Astrocyte (in vitro differentiated cells and primary cell): ENCODE measurements around the gene RSKR. TPM values are rescaled to one million over a fixed set of nuclear protein-coding genes. Genes with fewer than 3 reads are reported as not detected.
"Not testable (repeated sequence)": the region's sequence is repeated elsewhere in the genome, so short reads cannot be mapped to it uniquely, and the experiment has no call there.

Experiments
- DNase-seq: peaks from one replicate; pipeline ENCODE4 v3.0.0-alpha.2; 2010; ENCODE audit warnings: low read depth
- FAIRE-seq: peaks from 2 replicates; lab custom pipeline; 2011; peaks lifted over from hg19 to GRCh38; lab: Jason Lieb, UNC
- H2AFZ ChIP-seq: 2 replicates; pipeline ENCODE4 v1.6.0; 2012; ENCODE audit warnings: low read depth, low read length, inconsistent platforms
- H3K27ac ChIP-seq: 2 replicates; pipeline ENCODE4 v1.5.1; 2011; ENCODE audit warnings: low read depth, low read length, inconsistent platforms
- H3K27me3 ChIP-seq: 2 replicates; pipeline ENCODE4 v1.6.0; 2011; ENCODE audit warnings: low read length, inconsistent platforms; ENCODE audit not compliant: insufficient read depth
- H3K36me3 ChIP-seq: 2 replicates; pipeline ENCODE4 v1.5.1; 2011; ENCODE audit warnings: low read length, inconsistent platforms; ENCODE audit not compliant: insufficient read depth
- H3K4me1 ChIP-seq: 2 replicates; pipeline ENCODE4 v1.5.1; 2011; ENCODE audit warnings: low read length, inconsistent platforms; ENCODE audit not compliant: insufficient read depth
- H3K4me2 ChIP-seq: 2 replicates; pipeline ENCODE4 v1.6.0; 2012; ENCODE audit warnings: low read length, inconsistent platforms
- H3K4me3 ChIP-seq: 2 replicates; pipeline ENCODE4 v1.5.1; 2011; ENCODE audit warnings: low read depth, mild to moderate bottlenecking, low read length, inconsistent platforms; ENCODE audit not compliant: insufficient read depth
- H3K79me2 ChIP-seq: 2 replicates; pipeline ENCODE4 v1.6.0; 2012; ENCODE audit warnings: mild to moderate bottlenecking, low read length, inconsistent platforms; ENCODE audit not compliant: insufficient read depth
- H3K9ac ChIP-seq: 2 replicates; pipeline ENCODE4 v1.6.0; 2012; ENCODE audit warnings: mild to moderate bottlenecking, low read length, inconsistent platforms
- H3K9me3 ChIP-seq: 2 replicates; pipeline ENCODE4 v1.5.1; 2012; ENCODE audit warnings: low read depth, mild to moderate bottlenecking, low read length, inconsistent platforms; ENCODE audit not compliant: insufficient read depth
- H4K20me1 ChIP-seq: 2 replicates; pipeline ENCODE4 v1.6.0; 2012; ENCODE audit warnings: low read length, inconsistent platforms; ENCODE audit not compliant: insufficient read depth
- H3K27ac Mint-ChIP-seq: one replicate; pipeline ENCODE4 v1.8.0; 2021; ENCODE audit warnings: mild to moderate bottlenecking, mixed read lengths; ENCODE audit not compliant: unreplicated experiment
- H3K27me3 Mint-ChIP-seq: one replicate; pipeline ENCODE4 v1.8.0; 2021; ENCODE audit warnings: low read depth, mixed read lengths; ENCODE audit not compliant: unreplicated experiment
- H3K36me3 Mint-ChIP-seq: one replicate; pipeline ENCODE4 v1.8.0; 2021; ENCODE audit warnings: low read depth, mixed read lengths; ENCODE audit not compliant: unreplicated experiment
- H3K4me1 Mint-ChIP-seq: one replicate; pipeline ENCODE4 v1.8.0; 2021; ENCODE audit warnings: low read depth, mixed read lengths; ENCODE audit not compliant: unreplicated experiment
- H3K4me3 Mint-ChIP-seq: one replicate; pipeline ENCODE4 v1.8.0; 2021; ENCODE audit warnings: mild to moderate bottlenecking, moderate library complexity, mixed read lengths; ENCODE audit not compliant: unreplicated experiment
- H3K9me3 Mint-ChIP-seq: one replicate; pipeline ENCODE4 v1.8.0; 2021; ENCODE audit warnings: mild to moderate bottlenecking, mixed read lengths; ENCODE audit not compliant: unreplicated experiment
- CTCF ChIP-seq: IDR thresholded peaks from 2 replicates; pipeline ENCODE4 v1.5.1; 2011; ENCODE audit warnings: low read depth, mild to moderate bottlenecking, inconsistent platforms, low read length, moderate library complexity; ENCODE audit not compliant: insufficient read depth
- EZH2 ChIP-seq: IDR thresholded peaks from 2 replicates; pipeline ENCODE4 v1.6.1; 2012; ENCODE audit warnings: mild to moderate bottlenecking, low read length, inconsistent platforms; ENCODE audit not compliant: insufficient read depth
- total RNA-seq: library from RNA; stranded (reverse); gene quantifications from 2 replicates; pipeline ENCODE4 v1.2.1, GENCODE V29; 2021

Gene RSKR
- total RNA-seq, 1 donor from 2014 or later = 13.5 TPM

- TF ChIP-seq CTCF (no peak), EZH2 (no peak)
- FAIRE-seq = no peak
- H3K27ac ChIP-seq = no peak within 1 kb of the TSS
These were observed 37.1 kb downstream of the RSKR start, which contains the start of gene ALDOC for GRCh38 chr17:28576758-28577465. Gene ALDOC (minus strand): TSS chr17:28576895. CDS start chr17:28575532, 1,363 bp downstream.

GRCh38 chr17:28576016-28576415 lies 38.0 kb downstream of the RSKR start:
- H3K79me2 ChIP-seq, H3K4me1 ChIP-seq, H3K27ac ChIP-seq, H3K27me3 ChIP-seq, H2AFZ ChIP-seq, DNase-seq, H3K9me3 Mint-ChIP-seq, H3K9me3 ChIP-seq, H3K9ac ChIP-seq, H4K20me1 ChIP-seq, FAIRE-seq, H3K27me3 Mint-ChIP-seq, H3K4me2 ChIP-seq, H3K4me1 Mint-ChIP-seq, H3K4me3 ChIP-seq: not testable (repeated sequence)
- H3K36me3 ChIP-seq = peaks cover 21% of the 10 kb centered on the region
- peak overlapping the region; percentile 77 for H3K4me3 Mint-ChIP-seq
- peaks cover 17% of the 10 kb centered on the region for H3K36me3 Mint-ChIP-seq
- peak overlapping the region; percentile 66 for H3K27ac Mint-ChIP-seq

More at GRCh38 chr17:28576758-28577465, 37.1 kb downstream of the RSKR start, which contains the start of gene ALDOC:
- peak within 1 kb of the TSS; percentile 66 for H3K27ac Mint-ChIP-seq
- H3K9ac ChIP-seq = no peak within 1 kb of the TSS
- H3K9me3 Mint-ChIP-seq = no peaks in the 10 kb centered on the region
- peaks cover 21% of the 10 kb centered on the region for H3K36me3 ChIP-seq
- peaks cover 4% of the 10 kb centered on the region for H4K20me1 ChIP-seq
- peak within 1 kb of the TSS; percentile 77 for H3K4me3 Mint-ChIP-seq
- H2AFZ ChIP-seq = peak within 1 kb of the TSS; percentile 78
- H3K9me3 ChIP-seq = no peaks in the 10 kb centered on the region
- H3K4me3 ChIP-seq = no peak within 1 kb of the TSS
- peaks cover 17% of the 10 kb centered on the region for H3K36me3 Mint-ChIP-seq
- H3K79me2 ChIP-seq = no peaks in the 10 kb centered on the region
- peaks cover 7% of the 10 kb centered on the region for H3K27me3 Mint-ChIP-seq
- peaks cover 3% of the 10 kb centered on the region for H3K4me1 ChIP-seq
- H3K27me3 ChIP-seq = no peaks in the 10 kb centered on the region
- H3K4me1 Mint-ChIP-seq = peaks cover 5% of the 10 kb centered on the region
- peak; percentile 73 for DNase-seq
- peak within 1 kb of the TSS; percentile 82 for H3K4me2 ChIP-seq

- Histone ChIP-seq H3K79me2 (peaks cover 10% of the 10 kb centered on the region), H3K4me2 (no peak overlapping the region), H3K4me1 (peaks cover 10% of the 10 kb centered on the region), H3K4me3 (no peak overlapping the region), H3K9ac (no peak overlapping the region), H4K20me1 (peaks cover 4% of the 10 kb centered on the region), H3K36me3 (peaks cover 21% of the 10 kb centered on the region), H3K27ac (no peak overlapping the region), H2AFZ (no peak overlapping the region), H3K9me3 (no peaks in the 10 kb centered on the region), H3K27me3 (no peaks in the 10 kb centered on the region)
- no peak overlapping the region for H3K27ac Mint-ChIP-seq
- TF ChIP-seq CTCF = no peak
- no peak for TF ChIP-seq EZH2
- no peaks in the 10 kb centered on the region for H3K9me3 Mint-ChIP-seq
- no peak for FAIRE-seq
- no peak for DNase-seq
- H3K4me1 Mint-ChIP-seq = peaks cover 6% of the 10 kb centered on the region
- H3K4me3 Mint-ChIP-seq = no peak overlapping the region
- peaks cover 17% of the 10 kb centered on the region for H3K36me3 Mint-ChIP-seq
- peaks cover 7% of the 10 kb centered on the region for H3K27me3 Mint-ChIP-seq
These were observed 38.7 kb downstream of the RSKR start for GRCh38 chr17:28575126-28575795.
